Measurements from ENCODE around the gene NMBR.
"Not testable (repeated sequence)": the region's sequence is repeated elsewhere in the genome, so short reads cannot be mapped to it uniquely, and the experiment has no call there.

NMBR gene

DNA sequence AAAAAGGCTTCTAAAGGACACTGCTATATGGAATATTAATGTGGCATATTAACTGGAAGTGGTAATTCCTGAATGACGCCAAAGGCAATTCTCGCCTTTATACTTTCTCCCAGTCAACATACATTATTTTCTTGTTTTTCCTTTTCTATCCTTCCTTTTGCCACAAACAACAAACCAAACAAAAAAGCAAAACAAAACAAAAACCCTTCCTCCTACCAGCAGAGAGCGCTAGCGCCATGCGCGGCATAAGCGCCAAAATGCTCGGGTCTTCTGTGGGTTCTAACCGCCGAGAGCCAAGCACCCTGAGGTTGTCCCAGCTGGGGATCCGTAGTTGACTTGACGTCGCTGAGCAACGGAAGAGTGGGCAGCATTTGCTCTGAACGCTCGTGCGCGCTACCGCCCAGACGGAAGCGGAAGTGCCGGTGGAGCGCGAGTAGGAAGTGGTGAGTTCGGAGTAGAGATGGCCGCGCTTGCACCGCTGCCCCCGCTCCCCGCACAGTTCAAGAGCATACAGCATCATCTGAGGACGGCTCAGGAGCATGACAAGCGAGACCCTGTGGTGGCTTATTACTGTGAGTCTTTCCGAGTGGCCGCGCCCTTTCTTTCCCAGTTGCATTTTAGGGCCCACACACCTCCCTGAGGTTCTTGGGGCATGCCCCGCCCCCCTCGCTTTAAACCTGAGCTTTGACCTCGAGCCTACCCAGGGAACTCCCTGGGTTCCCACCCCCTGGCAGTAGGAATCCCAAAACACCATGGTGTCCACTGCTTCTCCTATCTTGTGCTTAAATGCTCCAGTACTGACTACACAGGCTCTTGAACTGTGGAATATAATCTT, at the start of gene NMBR, which contains the start of gene VTA1:
NMBR (minus strand) TSS at position 295 of the 835 bp plus-strand sequence. CDS start 58,464 bp downstream, outside the sequence.
VTA1 (plus strand) TSS at position 436 of the 835 bp plus-strand sequence; CDS start at position 461, 25 bp downstream.
- in situ Hi-C loops (cut with HindIII; ENCODE audit: low sequenced_read_pairs) = no loop called here
- TF ChIP-seq, protein P1, sequence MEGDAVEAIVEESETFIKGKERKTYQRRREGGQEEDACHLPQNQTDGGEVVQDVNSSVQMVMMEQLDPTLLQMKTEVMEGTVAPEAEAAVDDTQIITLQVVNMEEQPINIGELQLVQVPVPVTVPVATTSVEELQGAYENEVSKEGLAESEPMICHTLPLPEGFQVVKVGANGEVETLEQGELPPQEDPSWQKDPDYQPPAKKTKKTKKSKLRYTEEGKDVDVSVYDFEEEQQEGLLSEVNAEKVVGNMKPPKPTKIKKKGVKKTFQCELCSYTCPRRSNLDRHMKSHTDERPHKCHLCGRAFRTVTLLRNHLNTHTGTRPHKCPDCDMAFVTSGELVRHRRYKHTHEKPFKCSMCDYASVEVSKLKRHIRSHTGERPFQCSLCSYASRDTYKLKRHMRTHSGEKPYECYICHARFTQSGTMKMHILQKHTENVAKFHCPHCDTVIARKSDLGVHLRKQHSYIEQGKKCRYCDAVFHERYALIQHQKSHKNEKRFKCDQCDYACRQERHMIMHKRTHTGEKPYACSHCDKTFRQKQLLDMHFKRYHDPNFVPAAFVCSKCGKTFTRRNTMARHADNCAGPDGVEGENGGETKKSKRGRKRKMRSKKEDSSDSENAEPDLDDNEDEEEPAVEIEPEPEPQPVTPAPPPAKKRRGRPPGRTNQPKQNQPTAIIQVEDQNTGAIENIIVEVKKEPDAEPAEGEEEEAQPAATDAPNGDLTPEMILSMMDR (IDR thresholded peaks at IDR 0.05; ENCODE audit: low read depth, low read length) = peak; percentile 93
- peak; percentile 99 for DNase-seq (ENCODE audit: low read depth, low spot score)
- H3K4me3 ChIP-seq (ENCODE audit: low read depth, low read length) = peak within 1 kb of the TSS; percentile 95

DNA sequence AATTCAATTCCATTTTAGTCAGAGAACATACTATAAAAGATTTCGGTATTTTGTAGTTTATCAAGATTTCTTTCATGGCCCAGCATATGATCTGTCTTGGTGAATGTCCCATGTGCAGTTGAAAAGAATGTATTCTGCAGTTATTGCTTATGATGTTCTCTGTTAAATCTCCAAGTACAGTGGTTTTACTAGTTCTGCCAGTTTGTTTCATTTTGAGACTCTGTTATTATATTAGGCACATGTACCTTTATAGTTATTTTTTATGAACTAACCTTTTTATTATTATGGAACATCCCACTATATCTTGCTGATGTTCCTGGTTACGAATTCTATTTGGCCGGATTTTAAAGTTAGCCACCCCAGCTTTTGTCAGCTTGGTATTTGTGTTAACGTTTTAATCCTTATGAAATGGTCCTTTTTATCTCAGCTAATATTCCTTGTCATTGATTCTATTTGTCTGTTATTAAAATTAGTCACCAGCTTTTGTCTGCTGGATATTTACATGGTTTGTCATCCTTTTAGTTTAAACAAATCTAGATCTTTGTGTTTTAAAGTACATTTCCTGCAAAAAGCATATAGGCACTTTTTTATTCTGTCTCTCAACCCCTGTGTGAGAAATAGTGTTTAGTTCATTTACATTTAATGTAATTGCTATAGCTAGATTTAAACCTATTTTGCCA, 49.1 kb upstream of the NMBR start:
- TF ChIP-seq, protein P1 (IDR thresholded peaks at IDR 0.05; ENCODE audit: low read depth, low read length) = no peak
- in situ Hi-C loops (cut with HindIII; ENCODE audit: low sequenced_read_pairs) = no loop called here

DNA sequence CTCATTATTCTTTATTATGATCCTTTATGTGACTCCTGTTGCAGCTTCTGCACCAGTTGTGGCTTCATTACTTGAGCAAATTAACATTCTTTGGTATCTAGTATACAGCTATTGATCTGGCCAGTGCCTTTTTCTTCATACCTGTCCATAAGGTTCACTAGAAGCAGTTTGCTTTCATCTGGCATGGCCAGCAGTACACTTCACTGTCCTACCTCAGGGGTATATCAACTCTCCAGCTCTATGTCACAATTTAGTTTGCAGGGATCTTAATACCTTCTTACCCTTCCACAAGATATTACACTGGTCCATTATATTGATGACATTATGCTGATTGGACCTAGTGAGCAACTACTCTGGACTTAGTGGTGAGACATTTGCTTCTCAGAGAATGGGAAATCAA, 46.7 kb upstream of the NMBR start:
- in situ Hi-C loops (cut with HindIII; ENCODE audit: low sequenced_read_pairs) = no loop called here
- H3K4me3 ChIP-seq (ENCODE audit: low read depth, low read length) = no peak overlapping the region
- TF ChIP-seq, protein P1 (IDR thresholded peaks at IDR 0.05; ENCODE audit: low read depth, low read length) = no peak
- DNase-seq (ENCODE audit: low read depth, low spot score) = no peak

More for the DNA sequence above, 49.1 kb upstream of the NMBR start:
- no peak overlapping the region for H3K4me3 ChIP-seq (ENCODE audit: low read depth, low read length)
- DNase-seq (ENCODE audit: low read depth, low spot score) = peak; percentile 17

DNA sequence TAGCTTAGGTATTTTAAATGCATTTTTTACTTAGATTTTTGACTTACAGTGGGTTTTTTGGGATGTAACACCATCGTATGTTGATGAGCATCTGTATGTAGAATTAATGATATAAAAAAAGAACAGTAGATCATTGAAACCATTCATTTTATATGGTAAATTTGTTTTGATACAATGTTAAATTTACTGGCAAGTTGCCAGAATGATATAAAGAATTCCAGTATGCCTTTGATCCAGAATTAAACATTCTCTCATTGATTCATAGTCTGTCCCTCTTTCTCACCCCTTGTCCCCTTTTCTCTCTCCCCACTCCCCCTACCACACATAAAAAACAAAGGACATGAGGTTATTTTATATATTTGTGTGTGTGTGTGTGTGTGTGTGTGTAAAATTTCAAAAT, 45.4 kb upstream of the NMBR start:
- H3K4me3 ChIP-seq (ENCODE audit: low read depth, low read length) = no peak overlapping the region
- in situ Hi-C loops (cut with HindIII; ENCODE audit: low sequenced_read_pairs) = no loop called here
- DNase-seq (ENCODE audit: low read depth, low spot score) = no peak
- TF ChIP-seq, protein P1 (IDR thresholded peaks at IDR 0.05; ENCODE audit: low read depth, low read length) = no peak

DNA sequence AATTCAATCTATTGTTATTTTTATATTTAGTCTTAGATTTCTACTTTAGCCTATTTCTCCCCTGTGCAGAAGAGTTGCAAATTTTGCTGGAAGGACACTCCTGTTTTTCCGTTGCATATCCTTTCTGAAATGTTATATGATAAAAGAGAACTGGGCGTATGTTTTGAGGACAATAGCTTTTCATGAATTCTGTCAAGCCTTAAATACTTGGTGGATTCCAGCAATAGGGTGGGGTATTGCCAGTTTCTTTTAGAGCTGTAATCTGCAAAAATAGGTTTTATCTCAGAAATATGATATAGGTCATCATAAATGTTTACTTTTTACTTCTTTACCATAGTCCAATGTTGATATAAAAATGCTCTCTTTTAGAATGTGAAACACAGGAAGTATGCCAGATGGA, 42.1 kb upstream of the NMBR start:
- TF ChIP-seq, protein P1 (IDR thresholded peaks at IDR 0.05; ENCODE audit: low read depth, low read length) = no peak
- H3K4me3 ChIP-seq (ENCODE audit: low read depth, low read length) = no peak overlapping the region
- DNase-seq (ENCODE audit: low read depth, low spot score) = no peak
- in situ Hi-C loops (cut with HindIII; ENCODE audit: low sequenced_read_pairs) = no loop called here

DNA sequence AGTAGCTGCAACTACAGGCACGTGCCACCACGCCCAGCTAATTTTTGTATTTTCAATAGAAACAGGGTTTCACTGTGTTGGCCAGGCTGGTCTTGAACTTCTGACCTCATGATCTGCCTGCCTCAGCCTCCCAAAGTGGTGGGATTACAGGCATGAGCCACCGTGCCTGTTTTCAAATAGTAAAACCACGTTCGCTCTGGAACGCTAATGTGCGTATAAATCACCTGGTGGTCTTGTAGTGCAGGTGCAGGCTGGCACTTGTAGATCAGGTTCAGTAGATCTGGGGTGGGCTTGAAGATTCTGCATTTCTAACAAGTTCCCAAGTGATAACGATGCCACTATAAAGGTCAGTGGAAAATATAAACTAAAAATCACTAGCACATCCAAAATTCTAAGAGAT, 41.4 kb upstream of the NMBR start:
- H3K4me3 ChIP-seq (ENCODE audit: low read depth, low read length); DNase-seq (ENCODE audit: low read depth, low spot score); in situ Hi-C loops (cut with HindIII; ENCODE audit: low sequenced_read_pairs): not testable (repeated sequence)
- TF ChIP-seq, protein P1 (IDR thresholded peaks at IDR 0.05; ENCODE audit: low read depth, low read length) = peak; percentile 24
